ENCODE data around the gene ZNF526. TPM values are rescaled to one million over a fixed set of nuclear protein-coding genes. Genes with fewer than 3 reads are reported as not detected.

ZNF526 gene
- total RNA-seq, 1 experiment from 2014 or later: 19.4 TPM

DNA sequence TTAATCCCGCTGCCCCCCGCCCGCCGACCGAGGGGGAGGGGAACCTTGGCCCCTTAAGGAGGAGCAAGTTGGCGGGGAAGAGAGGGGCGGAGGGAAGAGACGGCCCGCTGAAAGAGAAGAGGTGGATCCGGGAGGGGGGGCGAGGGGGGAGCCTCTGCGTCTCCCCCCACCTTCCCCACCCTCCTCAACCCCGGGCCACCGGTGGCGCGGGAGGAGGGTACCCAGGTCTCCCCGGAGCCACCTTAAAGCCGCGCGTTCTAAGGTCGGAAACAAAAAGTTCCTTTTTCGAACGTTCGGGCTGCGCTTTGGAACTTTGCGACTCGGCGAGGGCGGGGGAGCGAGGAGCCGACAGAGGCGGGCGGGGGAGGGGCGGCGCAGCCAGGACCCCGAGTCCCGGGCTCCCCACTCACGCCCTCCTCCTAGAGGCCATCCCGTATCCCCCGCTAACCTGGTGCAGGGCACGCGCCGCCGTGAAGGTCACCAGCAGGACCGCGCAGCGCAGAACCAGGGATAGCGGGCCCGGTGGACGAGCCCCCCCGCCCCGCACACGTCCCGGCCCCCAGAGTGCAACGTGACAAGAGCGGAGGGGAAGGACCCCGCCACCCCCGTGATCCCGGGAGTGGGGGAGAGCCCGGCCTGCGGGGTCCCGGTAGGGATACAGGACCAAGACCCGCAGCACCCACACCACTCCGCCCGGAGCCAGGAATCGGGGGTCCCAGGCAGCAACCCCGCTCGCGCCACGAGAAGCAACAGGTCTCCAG lies 34.2 kb downstream of the ZNF526 start:
- Histone ChIP-seq H3K9me3 (no peaks in the 10 kb centered on the region), H3K36me3 (ENCODE audit: control insufficient read depth, insufficient read depth, low read length) (peaks cover 5% of the 10 kb centered on the region), H3K4me3 (ENCODE audit: low read depth, low read length) (peak overlapping the region; percentile 74), H3K4me1 (peaks cover 25% of the 10 kb centered on the region), H3K27me3 (replicated peaks; ENCODE audit: control insufficient read depth, insufficient read depth, low read length) (no peaks in the 10 kb centered on the region)
- CTCF ChIA-PET: no interaction called here
- peak in 1 of 2 experiments; percentile 84 for DNase-seq
- peaks cover 51% of the 10 kb centered on the region for H3K36me3 Mint-ChIP-seq (ENCODE audit: insufficient read depth, unreplicated experiment)
- H3K27me3 Mint-ChIP-seq (ENCODE audit: insufficient read depth, unreplicated experiment): no peaks in the 10 kb centered on the region
- intact Hi-C loops (cut with micrococcal nuclease; ENCODE audit: unreplicated experiment): no loop called here
- peaks cover 21% of the 10 kb centered on the region for H3K4me1 Mint-ChIP-seq (ENCODE audit: low read depth, unreplicated experiment)
- TSS peak; percentile 48 for BruUV-seq (replicated peaks)
- H3K27ac Mint-ChIP-seq (ENCODE audit: unreplicated experiment): peak overlapping the region; percentile 89
- TF ChIP-seq, protein P1, sequence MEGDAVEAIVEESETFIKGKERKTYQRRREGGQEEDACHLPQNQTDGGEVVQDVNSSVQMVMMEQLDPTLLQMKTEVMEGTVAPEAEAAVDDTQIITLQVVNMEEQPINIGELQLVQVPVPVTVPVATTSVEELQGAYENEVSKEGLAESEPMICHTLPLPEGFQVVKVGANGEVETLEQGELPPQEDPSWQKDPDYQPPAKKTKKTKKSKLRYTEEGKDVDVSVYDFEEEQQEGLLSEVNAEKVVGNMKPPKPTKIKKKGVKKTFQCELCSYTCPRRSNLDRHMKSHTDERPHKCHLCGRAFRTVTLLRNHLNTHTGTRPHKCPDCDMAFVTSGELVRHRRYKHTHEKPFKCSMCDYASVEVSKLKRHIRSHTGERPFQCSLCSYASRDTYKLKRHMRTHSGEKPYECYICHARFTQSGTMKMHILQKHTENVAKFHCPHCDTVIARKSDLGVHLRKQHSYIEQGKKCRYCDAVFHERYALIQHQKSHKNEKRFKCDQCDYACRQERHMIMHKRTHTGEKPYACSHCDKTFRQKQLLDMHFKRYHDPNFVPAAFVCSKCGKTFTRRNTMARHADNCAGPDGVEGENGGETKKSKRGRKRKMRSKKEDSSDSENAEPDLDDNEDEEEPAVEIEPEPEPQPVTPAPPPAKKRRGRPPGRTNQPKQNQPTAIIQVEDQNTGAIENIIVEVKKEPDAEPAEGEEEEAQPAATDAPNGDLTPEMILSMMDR (IDR thresholded peaks at IDR 0.05; ENCODE audit: insufficient read depth in 1 of 2, low read depth in 1 of 2, low read length in 1 of 2, severe bottlenecking in 1 of 2, unreplicated experiment in 1 of 2): no peak
- peak overlapping the region; percentile 87 for H3K4me3 Mint-ChIP-seq (ENCODE audit: unreplicated experiment)
- POLR2A ChIA-PET: interaction anchor here (1.0 kb wide), 1 partner anchor 11 kb away, joined by 5 read pairs; no protein-coding TSS in a partner anchor
- no peaks in the 10 kb centered on the region for H3K9me3 Mint-ChIP-seq (ENCODE audit: unreplicated experiment)

DNA sequence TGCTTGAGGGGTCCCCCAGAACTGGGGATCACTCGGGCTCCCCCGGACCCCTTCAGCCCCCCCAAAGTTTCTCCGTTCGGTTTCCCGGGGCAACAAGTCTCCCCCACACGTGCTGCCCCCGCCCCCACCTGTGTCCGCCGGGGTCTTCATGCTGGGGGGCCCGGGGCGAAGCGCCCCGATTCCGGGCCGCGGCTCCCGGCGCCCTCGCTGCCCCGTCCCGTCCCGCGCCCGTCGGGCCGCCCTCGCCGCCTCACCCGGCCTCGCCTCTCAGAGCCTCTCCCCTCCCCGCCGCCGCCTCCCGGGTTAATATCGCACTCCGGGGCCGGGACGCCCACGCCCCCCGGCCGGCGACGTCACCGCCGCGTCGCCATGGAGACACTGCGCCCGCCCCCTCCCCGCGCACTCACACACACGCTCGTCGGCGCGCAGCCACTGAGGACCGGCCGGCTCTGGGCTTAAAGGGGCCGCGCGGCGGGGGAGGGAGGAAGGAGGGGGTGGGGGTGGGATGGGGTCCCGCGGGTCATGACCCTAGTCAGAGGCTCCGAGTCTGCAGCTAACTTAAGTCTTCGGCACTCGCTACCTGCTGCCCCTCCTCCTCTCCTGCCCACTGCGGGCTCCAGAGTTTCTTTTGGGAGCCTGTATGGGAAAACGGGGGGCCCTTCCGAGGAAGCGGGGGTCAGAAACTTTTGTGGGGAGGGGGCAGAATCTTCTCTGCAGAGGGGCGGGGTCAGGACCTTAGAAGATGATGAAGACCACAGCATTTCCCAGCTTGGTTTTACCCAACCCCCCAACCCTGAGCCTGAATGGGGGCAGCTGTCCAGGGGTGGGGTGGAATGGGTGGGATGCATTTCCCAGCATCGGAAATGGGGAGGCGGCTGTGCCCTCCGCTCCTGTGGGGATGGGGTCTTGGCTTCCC lies 35.0 kb downstream of the ZNF526 start, which contains the start of gene ERF:
Gene ERF, minus strand, starts transcription at position 279 of the 916 bp plus-strand sequence. Its CDS starts 129 bp downstream, at position 150.
- no peaks in the 10 kb centered on the region for H3K27me3 Mint-ChIP-seq (ENCODE audit: insufficient read depth, unreplicated experiment)
- peaks cover 21% of the 10 kb centered on the region for H3K4me1 Mint-ChIP-seq (ENCODE audit: low read depth, unreplicated experiment)
- intact Hi-C loops (cut with micrococcal nuclease; ENCODE audit: unreplicated experiment): loop anchor here (1.0 kb wide), 1 partner anchor 35 kb away; the partner anchor contains the start of gene ZNF526
- DNase-seq: peak; percentile 93 to 97
- BruUV-seq (replicated peaks): no TSS peak
- Histone ChIP-seq H3K4me1 (peaks cover 22% of the 10 kb centered on the region), H3K9me3 (no peaks in the 10 kb centered on the region), H3K27me3 (replicated peaks; ENCODE audit: control insufficient read depth, insufficient read depth, low read length) (no peaks in the 10 kb centered on the region), H3K4me3 (ENCODE audit: low read depth, low read length) (peak within 1 kb of the TSS; percentile 74), H3K36me3 (ENCODE audit: control insufficient read depth, insufficient read depth, low read length) (no peaks in the 10 kb centered on the region; the same call in none of the 2 replicates)
- H3K27ac Mint-ChIP-seq (ENCODE audit: unreplicated experiment): peak within 1 kb of the TSS; percentile 89
- peaks cover 43% of the 10 kb centered on the region for H3K36me3 Mint-ChIP-seq (ENCODE audit: insufficient read depth, unreplicated experiment)
- ChIA-PET POLR2A (interaction anchor here (0.7 to 1.8 kb wide), 3 partner anchors 12 to 25 kb away, joined by 4 to 8 read pairs (median 6); no protein-coding TSS in a partner anchor), CTCF (interaction anchor here (1.3 kb wide), 1 partner anchor 42 kb away, joined by 3 read pairs; no protein-coding TSS in a partner anchor)
- no peaks in the 10 kb centered on the region for H3K9me3 Mint-ChIP-seq (ENCODE audit: unreplicated experiment)
- peak within 1 kb of the TSS; percentile 87 for H3K4me3 Mint-ChIP-seq (ENCODE audit: unreplicated experiment)
- TF ChIP-seq, protein P1 (IDR thresholded peaks at IDR 0.05; ENCODE audit: insufficient read depth in 1 of 2, low read depth in 1 of 2, low read length in 1 of 2, severe bottlenecking in 1 of 2, unreplicated experiment in 1 of 2): no peak
